Measurements from ENCODE around the gene MTHFD2L.

DNA sequence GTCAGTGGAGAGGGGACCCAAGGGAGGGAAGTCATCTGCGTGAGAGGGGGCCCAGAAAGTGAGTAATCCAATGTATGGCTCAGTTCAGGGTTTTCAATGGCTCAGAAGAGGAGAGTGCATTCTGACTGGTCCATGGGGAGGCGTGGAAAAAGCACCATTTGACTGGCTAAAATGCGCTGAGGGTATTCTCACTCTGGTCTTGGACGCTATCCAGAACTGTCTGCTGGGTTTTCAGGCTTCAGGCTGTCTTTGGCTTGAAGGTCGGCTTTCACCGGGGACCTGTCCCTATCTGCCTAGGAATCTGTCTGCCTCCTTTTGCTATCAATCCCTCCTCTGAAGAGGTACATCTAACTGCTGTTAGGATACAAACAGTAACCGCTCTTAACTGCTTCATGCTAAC is 176.7 kb downstream of the MTHFD2L start:
- TF ChIP-seq, protein P1, sequence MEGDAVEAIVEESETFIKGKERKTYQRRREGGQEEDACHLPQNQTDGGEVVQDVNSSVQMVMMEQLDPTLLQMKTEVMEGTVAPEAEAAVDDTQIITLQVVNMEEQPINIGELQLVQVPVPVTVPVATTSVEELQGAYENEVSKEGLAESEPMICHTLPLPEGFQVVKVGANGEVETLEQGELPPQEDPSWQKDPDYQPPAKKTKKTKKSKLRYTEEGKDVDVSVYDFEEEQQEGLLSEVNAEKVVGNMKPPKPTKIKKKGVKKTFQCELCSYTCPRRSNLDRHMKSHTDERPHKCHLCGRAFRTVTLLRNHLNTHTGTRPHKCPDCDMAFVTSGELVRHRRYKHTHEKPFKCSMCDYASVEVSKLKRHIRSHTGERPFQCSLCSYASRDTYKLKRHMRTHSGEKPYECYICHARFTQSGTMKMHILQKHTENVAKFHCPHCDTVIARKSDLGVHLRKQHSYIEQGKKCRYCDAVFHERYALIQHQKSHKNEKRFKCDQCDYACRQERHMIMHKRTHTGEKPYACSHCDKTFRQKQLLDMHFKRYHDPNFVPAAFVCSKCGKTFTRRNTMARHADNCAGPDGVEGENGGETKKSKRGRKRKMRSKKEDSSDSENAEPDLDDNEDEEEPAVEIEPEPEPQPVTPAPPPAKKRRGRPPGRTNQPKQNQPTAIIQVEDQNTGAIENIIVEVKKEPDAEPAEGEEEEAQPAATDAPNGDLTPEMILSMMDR (IDR thresholded peaks at IDR 0.05; ENCODE audit: low read length), result no peak
- TF ChIP-seq EZH2phosphoT487 (IDR thresholded peaks at IDR 0.05; ENCODE audit: low read length), result no peak

Data from MM.1S (cell line).